Testis (tissue), 3 donors: ENCODE measurements around the gene SNED1. TPM values are rescaled to one million over a fixed set of nuclear protein-coding genes. Genes with fewer than 3 reads are reported as not detected.

Experiments used
- DNase-seq: peaks from one replicate; pipeline ENCODE4 v3.0.0-alpha.2; 2019
- H3K27ac ChIP-seq, 2 donors: fragments of 200-600 bp; sonication (generic); one replicate each; pipeline ENCODE4 v1.5.1; 2019
- H3K27me3 ChIP-seq: fragments of 200-600 bp; sonication (generic); one replicate; pipeline ENCODE4 v1.5.1; 2019
- H3K36me3 ChIP-seq: fragments of 200-600 bp; sonication (generic); one replicate; pipeline ENCODE4 v1.5.1; 2017; ENCODE audit warnings: low read depth; ENCODE audit errors: missing control alignments
- H3K4me1 ChIP-seq: fragments of 200-600 bp; sonication (generic); one replicate; pipeline ENCODE4 v1.5.1; 2019
- H3K4me3 ChIP-seq, 2 donors: fragments of 200-600 bp; sonication (generic); one replicate each; pipeline ENCODE4 v1.5.1; 2017 to 2019
- H3K9me3 ChIP-seq: fragments of 200-600 bp; sonication (generic); one replicate; pipeline ENCODE4 v1.5.1; 2017
- POLR2A ChIP-seq: fragments of 450-650 bp; IDR thresholded peaks from one replicate; pipeline ENCODE4 v1.6.1; 2017; ENCODE audit warnings: antibody characterized with exemption, mild to moderate bottlenecking, moderate library complexity
- WGBS, 2 donors: methylation state at CpG; one replicate each; pipeline ENCODE4 v1.1.5; 2018; 5-methylcytosine and 5-hydroxymethylcytosine counted together
- intact Hi-C: fragments of 100-400 bp; cut with DNase I; formaldehyde crosslinking; loops from one replicate; pipeline ENCODE4 v1.15.1; 2023; ENCODE audit warnings: low total_unique reads
- polyA plus RNA-seq: library from polyadenylated mRNA; stranded (reverse); fragments of 350-450 nt; fragmentation: Illumina TruSeq; extraction: RNeasy Lipid Tissue Mini Kit (QIAGEN cat#74804); gene quantifications from one replicate; pipeline ENCODE4 v1.2.3, GENCODE V29; 2014; ENCODE audit warnings: low read depth, low replicate concordance; ENCODE audit not compliant: insufficient read depth
- total RNA-seq, 2 donors: library from RNA; depleted of rRNA; stranded (reverse); fragments of >200 nt; gene quantifications; one replicate each; pipeline ENCODE4 v1.2.3, GENCODE V29; 2016
- TF ChIP-seq, protein P1 (sequence below), 3 experiments: fragments of 450-650 bp in 2 of 3; fragments of 200-600 bp in 1 of 3; sonication (generic) in 1 of 3; IDR thresholded peaks; one replicate each; pipeline ENCODE4 v1.5.1; 2016 to 2019; ENCODE audit warnings: antibody characterized with exemption in 3 of 3, mild to moderate bottlenecking in 2 of 3, moderate library complexity in 1 of 3

The SNED1 gene
- total and polyA plus RNA-seq, 3 donors from 2014 or later = 15.8 to 107 (median 82.7) TPM

- Histone ChIP-seq H3K27ac (peak overlapping the region; percentile 32 to 84), H3K4me1 (peaks cover 52% of the 10 kb centered on the region), H3K27me3 (no peaks in the 10 kb centered on the region), H3K4me3 (no peak overlapping the region), H3K9me3 (no peaks in the 10 kb centered on the region), H3K36me3 (no peaks in the 10 kb centered on the region)
- 37% methylated on average over 10 to 12 of the region's 12 CpGs for WGBS, 2 donors
- peak; percentile 30 for DNase-seq
- intact Hi-C loops = no loop called here
- TF ChIP-seq POLR2A = no peak
- TF ChIP-seq, protein P1, sequence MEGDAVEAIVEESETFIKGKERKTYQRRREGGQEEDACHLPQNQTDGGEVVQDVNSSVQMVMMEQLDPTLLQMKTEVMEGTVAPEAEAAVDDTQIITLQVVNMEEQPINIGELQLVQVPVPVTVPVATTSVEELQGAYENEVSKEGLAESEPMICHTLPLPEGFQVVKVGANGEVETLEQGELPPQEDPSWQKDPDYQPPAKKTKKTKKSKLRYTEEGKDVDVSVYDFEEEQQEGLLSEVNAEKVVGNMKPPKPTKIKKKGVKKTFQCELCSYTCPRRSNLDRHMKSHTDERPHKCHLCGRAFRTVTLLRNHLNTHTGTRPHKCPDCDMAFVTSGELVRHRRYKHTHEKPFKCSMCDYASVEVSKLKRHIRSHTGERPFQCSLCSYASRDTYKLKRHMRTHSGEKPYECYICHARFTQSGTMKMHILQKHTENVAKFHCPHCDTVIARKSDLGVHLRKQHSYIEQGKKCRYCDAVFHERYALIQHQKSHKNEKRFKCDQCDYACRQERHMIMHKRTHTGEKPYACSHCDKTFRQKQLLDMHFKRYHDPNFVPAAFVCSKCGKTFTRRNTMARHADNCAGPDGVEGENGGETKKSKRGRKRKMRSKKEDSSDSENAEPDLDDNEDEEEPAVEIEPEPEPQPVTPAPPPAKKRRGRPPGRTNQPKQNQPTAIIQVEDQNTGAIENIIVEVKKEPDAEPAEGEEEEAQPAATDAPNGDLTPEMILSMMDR (IDR thresholded peaks at IDR 0.05) = no peak
These were observed 36.5 kb upstream of the SNED1 start for GRCh38 chr2:240961910-240962299.

DNA sequence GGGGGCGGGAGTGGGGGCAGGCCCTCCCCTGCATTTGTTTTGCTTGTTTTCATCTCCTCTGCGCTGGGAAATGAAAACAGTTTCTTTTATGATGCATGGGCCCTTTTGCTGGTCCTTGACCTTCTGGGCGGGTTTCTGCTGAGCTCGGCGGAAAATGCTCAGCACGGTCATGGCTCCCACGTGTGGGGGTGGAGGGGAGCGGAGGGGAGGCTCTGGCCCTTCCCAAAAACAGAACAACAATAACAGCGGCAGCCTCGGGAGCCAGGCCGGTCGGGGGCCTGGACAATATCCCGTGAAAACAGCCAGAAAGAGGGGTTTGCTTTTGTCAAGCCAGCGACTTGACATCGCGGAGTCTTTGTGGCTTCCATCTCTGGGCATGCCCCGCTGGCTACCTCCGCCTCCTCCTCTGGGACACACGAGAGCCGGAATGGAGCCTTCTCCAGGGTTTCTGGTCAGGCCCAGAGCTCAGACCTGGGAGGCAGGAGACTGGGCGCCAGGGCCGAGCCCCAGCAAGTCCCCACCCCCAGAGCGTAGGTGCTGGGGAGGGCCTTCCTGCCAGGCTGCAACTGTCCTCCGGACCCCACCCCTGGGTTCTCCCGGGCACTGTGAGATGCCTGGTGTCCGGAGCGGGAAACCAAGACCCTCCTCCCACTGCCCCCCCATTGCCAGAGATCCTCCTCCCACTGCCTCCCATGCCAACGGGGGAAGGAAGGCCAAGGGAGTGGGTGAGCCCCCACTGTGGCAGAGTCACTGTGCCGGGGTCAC is 35.9 kb upstream of the SNED1 start:
- no peak overlapping the region for H3K4me3 ChIP-seq
- H3K36me3 ChIP-seq = no peaks in the 10 kb centered on the region
- 29 to 38% methylated on average over 14 to 29 of the region's 29 CpGs for WGBS, 2 donors
- DNase-seq = peak; percentile 85
- H3K27ac ChIP-seq = peak overlapping the region; percentile 32 to 84
- intact Hi-C loops = no loop called here
- no peaks in the 10 kb centered on the region for H3K9me3 ChIP-seq
- no peaks in the 10 kb centered on the region for H3K27me3 ChIP-seq
- TF ChIP-seq POLR2A = no peak
- TF ChIP-seq, protein P1 (IDR thresholded peaks at IDR 0.05) = no peak
- H3K4me1 ChIP-seq = peaks cover 52% of the 10 kb centered on the region

DNA sequence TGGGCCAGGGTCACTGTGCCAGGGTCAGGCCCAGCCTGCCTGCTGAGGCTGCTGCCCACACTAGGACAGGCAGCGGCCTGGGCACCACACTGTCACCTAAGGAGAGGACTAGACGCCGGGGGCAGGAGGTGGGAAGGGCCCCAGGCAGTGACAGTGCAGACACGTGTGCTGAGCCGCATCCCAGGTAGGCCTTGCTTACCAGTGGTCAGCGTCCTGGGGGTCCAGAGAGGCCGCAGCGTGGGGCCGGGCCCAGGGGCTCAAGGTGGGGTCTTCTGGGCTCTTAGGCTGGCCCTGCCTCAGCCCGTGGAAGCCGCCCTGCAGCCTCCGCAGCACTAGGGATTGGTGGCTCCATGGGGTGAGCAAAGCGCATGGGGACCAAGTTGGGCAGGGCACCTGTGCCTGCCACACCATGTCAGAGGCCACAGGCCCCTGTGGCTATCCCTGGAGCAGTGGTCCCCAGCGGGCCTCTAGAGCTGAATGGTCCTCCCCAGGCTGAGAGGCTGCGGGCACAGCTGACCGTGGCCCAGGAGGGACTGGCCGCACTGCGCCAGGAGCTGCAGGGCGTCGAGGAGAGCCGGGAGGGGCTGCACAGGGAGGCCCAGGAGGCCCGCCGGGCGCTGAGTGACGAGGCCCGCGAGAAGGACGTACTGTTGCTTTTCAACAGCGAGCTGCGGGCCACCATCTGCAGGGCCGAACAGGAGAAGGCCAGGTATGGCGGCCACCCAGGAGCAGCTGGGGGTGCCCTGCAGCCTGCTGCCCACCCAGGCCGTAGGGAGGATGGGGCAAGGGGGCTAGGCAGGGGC is 35.2 kb upstream of the SNED1 start:
- intact Hi-C loops = no loop called here
- no peak overlapping the region for H3K4me3 ChIP-seq
- TF ChIP-seq, protein P1 (IDR thresholded peaks at IDR 0.05) = no peak
- no peak for TF ChIP-seq POLR2A
- H3K4me1 ChIP-seq = peaks cover 52% of the 10 kb centered on the region
- WGBS, 2 donors = 95 to 100% methylated on average over 2 to 32 of the region's 33 CpGs
- no peaks in the 10 kb centered on the region for H3K9me3 ChIP-seq
- no peaks in the 10 kb centered on the region for H3K36me3 ChIP-seq
- H3K27ac ChIP-seq = peak overlapping the region; percentile 32 to 84
- H3K27me3 ChIP-seq = no peaks in the 10 kb centered on the region
- peak; percentile 13 for DNase-seq

- WGBS, 2 donors = 94 to 100% methylated on average over 5 to 20 of the region's 20 CpGs
- H3K4me1 ChIP-seq = peaks cover 52% of the 10 kb centered on the region
- intact Hi-C loops = no loop called here
- H3K27ac ChIP-seq = no peak overlapping the region
- H3K27me3 ChIP-seq = no peaks in the 10 kb centered on the region
- no peaks in the 10 kb centered on the region for H3K9me3 ChIP-seq
- DNase-seq = peak; percentile 13
- no peaks in the 10 kb centered on the region for H3K36me3 ChIP-seq
- TF ChIP-seq POLR2A = no peak
- TF ChIP-seq, protein P1 (IDR thresholded peaks at IDR 0.05) = no peak
- H3K4me3 ChIP-seq = no peak overlapping the region
These were observed 34.3 kb upstream of the SNED1 start for GRCh38 chr2:240963868-240964703.
